Vagina (tissue), 2 donors: ENCODE data around the gene LHX5.

ENCODE experiments used
- CTCF ChIP-seq, 3 experiments: fragments of 450-650 bp in 2 of 3; fragments of 200-600 bp in 1 of 3; sonication (generic) in 1 of 3; IDR thresholded peaks; one replicate each; pipeline ENCODE4 v1.5.1; 2017 to 2019; ENCODE audit warnings: antibody characterized with exemption in 3 of 3, mild to moderate bottlenecking in 2 of 3, moderate library complexity in 2 of 3
- POLR2A ChIP-seq, 2 donors: fragments of 450-650 bp; IDR thresholded peaks; one replicate each; pipeline ENCODE4 v1.6.1; 2017; ENCODE audit warnings: antibody characterized with exemption in 2 of 2, mild to moderate bottlenecking in 2 of 2, moderate library complexity in 2 of 2
- POLR2AphosphoS5 ChIP-seq, 2 donors: sonication (generic); formaldehyde crosslinking; IDR thresholded peaks; one replicate each; pipeline ENCODE4 v1.9.0; 2017; ENCODE audit warnings: antibody characterized with exemption in 2 of 2, mild to moderate bottlenecking in 2 of 2, low read depth in 1 of 2; ENCODE audit not compliant: insufficient read depth in 1 of 2

- TF ChIP-seq CTCF (IDR thresholded peaks at IDR 0.05) = no peak
- no peak for TF ChIP-seq POLR2A (IDR thresholded peaks at IDR 0.05)
- no peak for TF ChIP-seq POLR2AphosphoS5 (IDR thresholded peaks at IDR 0.05; ENCODE audit: insufficient read depth in 1 of 2, low read depth in 1 of 2)
Observed at GRCh38 chr12:113432986-113433385, 38.7 kb downstream of the LHX5 start.
